Regular cardiac myocyte (primary cell): Measurements from ENCODE around the gene NDST4. TPM values are rescaled to one million over a fixed set of nuclear protein-coding genes. Genes with fewer than 3 reads are reported as not detected.

Source experiments
- total RNA-seq: library from RNA; depleted of rRNA; stranded (reverse); fragments of >200 nt; gene quantifications from 2 replicates; pipeline ENCODE4 v1.2.3, GENCODE V29; 2014

Gene NDST4
- total RNA-seq = not detected in 2 replicates

GRCh38 chr4:115113506-115114106 is at the start of gene NDST4:
Gene NDST4, minus strand, starts transcription at chr4:115113620. Its CDS starts 36,584 bp downstream, at chr4:115077036.

